NT2/D1 (cell line): ENCODE measurements around the gene GJA1.
A peak's percentile ranks its signal among the peaks of the same experiment; 100 is the strongest.
"Not testable (repeated sequence)": the region's sequence is repeated elsewhere in the genome, so short reads cannot be mapped to it uniquely, and the experiment has no call there.

Experiments used
- DNase-seq: peaks from one replicate; pipeline ENCODE4 v3.0.0-alpha.2; 2011; ENCODE audit warnings: low read depth, low spot score
- H3K27me3 ChIP-seq: 2 replicates; pipeline ENCODE4 v1.6.0; 2011; ENCODE audit warnings: mild to moderate bottlenecking; ENCODE audit not compliant: insufficient read length, insufficient read depth
- H3K36me3 ChIP-seq: 2 replicates; pipeline ENCODE4 v1.6.1; 2011; ENCODE audit warnings: mild to moderate bottlenecking, low read length, mixed read lengths; ENCODE audit not compliant: insufficient read depth, insufficient read length
- H3K4me1 ChIP-seq: 2 replicates; pipeline ENCODE4 v1.5.1; 2011; ENCODE audit not compliant: insufficient read depth, insufficient read length
- H3K4me3 ChIP-seq: 2 replicates; pipeline ENCODE4 v1.5.1; 2011; ENCODE audit warnings: low read depth; ENCODE audit not compliant: insufficient read length
- H3K9ac ChIP-seq: 2 replicates; pipeline ENCODE4 v1.6.0; 2011; ENCODE audit warnings: low read depth; ENCODE audit not compliant: insufficient read length
- H3K9me3 ChIP-seq: 2 replicates; pipeline ENCODE4 v1.5.1; 2011; ENCODE audit warnings: mild to moderate bottlenecking, low read length; ENCODE audit not compliant: insufficient read depth
- SUZ12 ChIP-seq: IDR thresholded peaks from 2 replicates; pipeline ENCODE4 v1.6.1; 2011; ENCODE audit not compliant: insufficient read length, insufficient read depth; ENCODE audit errors: extremely low read depth
- YY1 ChIP-seq: IDR thresholded peaks from 2 replicates; pipeline ENCODE4 v1.6.1; 2011; ENCODE audit not compliant: insufficient read length, insufficient read depth
- ZNF274 ChIP-seq: IDR thresholded peaks from 2 replicates; pipeline ENCODE4 v1.6.1; 2011; ENCODE audit warnings: mild to moderate bottlenecking, low read depth, low read length

GJA1 gene

DNA sequence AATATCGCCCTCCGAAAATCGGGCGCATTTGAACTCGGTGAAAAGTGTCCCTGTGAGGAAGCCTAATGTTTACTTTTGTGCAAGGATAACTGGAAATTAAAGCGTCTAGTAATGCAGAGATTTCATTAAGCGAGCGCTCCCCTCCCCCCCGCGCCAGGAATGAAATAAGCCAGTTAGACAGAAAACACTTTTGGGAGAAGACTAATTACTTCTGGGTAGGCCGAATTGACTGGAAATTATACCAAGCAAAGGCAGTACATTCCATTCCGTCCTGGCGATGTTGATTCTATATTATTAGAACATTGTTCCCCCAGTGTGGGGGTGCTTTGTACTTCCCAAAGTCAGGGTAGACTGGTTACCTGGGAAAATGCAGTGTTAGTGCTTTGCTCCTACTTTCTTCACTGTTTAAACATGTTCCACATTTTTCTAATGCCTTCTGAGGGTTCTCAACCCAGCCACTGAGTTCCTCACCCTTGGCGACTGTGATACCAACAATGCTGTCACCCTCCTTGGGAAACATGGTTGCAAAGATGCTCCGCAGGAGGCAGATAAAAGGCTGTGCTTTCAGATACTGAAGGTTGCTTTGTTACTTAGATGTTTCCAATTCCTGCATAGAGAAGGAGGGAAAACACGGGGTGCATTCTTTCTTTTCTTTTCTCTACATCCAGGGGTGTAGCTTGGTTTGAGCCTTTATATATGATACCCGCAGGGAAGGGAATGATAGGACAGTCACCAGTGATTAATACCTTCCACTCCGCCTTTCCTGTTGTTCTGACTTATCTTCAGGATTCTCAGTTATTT lies 2.6 kb downstream of the GJA1 start:
- TF ChIP-seq ZNF274 (no peak), YY1 (no peak), SUZ12 (no peak)
- peak; percentile 72 for DNase-seq
- peak overlapping the region; percentile 99 for H3K9ac ChIP-seq

GRCh38 chr6:121438869-121439268 lies 3.4 kb downstream of the GJA1 start:
- H3K9me3 ChIP-seq, result peaks cover 17% of the 10 kb centered on the region; the same call in 1 of the 2 replicates
- no peak for TF ChIP-seq YY1
- DNase-seq, result no peak
- peaks cover 46% of the 10 kb centered on the region for H3K36me3 ChIP-seq
- peak overlapping the region; percentile 80 for H3K4me3 ChIP-seq
- no peaks in the 10 kb centered on the region for H3K27me3 ChIP-seq
- no peak overlapping the region for H3K9ac ChIP-seq
- no peaks in the 10 kb centered on the region for H3K4me1 ChIP-seq

More for the DNA sequence above, 2.6 kb downstream of the GJA1 start:
- H3K36me3 ChIP-seq, result peaks cover 38% of the 10 kb centered on the region
- peak overlapping the region; percentile 80 for H3K4me3 ChIP-seq
- no peaks in the 10 kb centered on the region for H3K27me3 ChIP-seq
- H3K4me1 ChIP-seq, result no peaks in the 10 kb centered on the region
- peaks cover 17% of the 10 kb centered on the region; the same call in 1 of the 2 replicates for H3K9me3 ChIP-seq

- peak overlapping the region; percentile 23 for H3K9ac ChIP-seq
- no peaks in the 10 kb centered on the region for H3K4me1 ChIP-seq
- TF ChIP-seq ZNF274 (no peak), YY1 (no peak), SUZ12 (no peak)
- peaks cover 17% of the 10 kb centered on the region; the same call in 1 of the 2 replicates for H3K9me3 ChIP-seq
- H3K27me3 ChIP-seq, result no peaks in the 10 kb centered on the region
- no peak for DNase-seq
- H3K4me3 ChIP-seq, result peak overlapping the region; percentile 80
- peaks cover 52% of the 10 kb centered on the region for H3K36me3 ChIP-seq
These were observed 4.0 kb downstream of the GJA1 start for GRCh38 chr6:121439475-121439874.

GRCh38 chr6:121439926-121440325 lies 4.5 kb downstream of the GJA1 start:
- DNase-seq, result no peak
- peaks cover 21% of the 10 kb centered on the region; the same call in 1 of the 2 replicates for H3K9me3 ChIP-seq
- no peaks in the 10 kb centered on the region for H3K27me3 ChIP-seq
- peak overlapping the region; percentile 80 for H3K4me3 ChIP-seq
- no peaks in the 10 kb centered on the region for H3K4me1 ChIP-seq
- peak overlapping the region; percentile 59 for H3K9ac ChIP-seq
- H3K36me3 ChIP-seq, result peaks cover 57% of the 10 kb centered on the region
- TF ChIP-seq ZNF274, result no peak
- no peak for TF ChIP-seq SUZ12
- TF ChIP-seq YY1, result no peak

GRCh38 chr6:121441477-121441876 lies 6.0 kb downstream of the GJA1 start:
- no peaks in the 10 kb centered on the region for H3K4me1 ChIP-seq
- no peak overlapping the region for H3K4me3 ChIP-seq
- H3K9me3 ChIP-seq, result peaks cover 21% of the 10 kb centered on the region; the same call in 1 of the 2 replicates
- TF ChIP-seq SUZ12 (no peak), ZNF274 (no peak), YY1 (no peak)
- H3K36me3 ChIP-seq, result peaks cover 68% of the 10 kb centered on the region
- no peak overlapping the region for H3K9ac ChIP-seq
- H3K27me3 ChIP-seq, result no peaks in the 10 kb centered on the region
- DNase-seq, result no peak

GRCh38 chr6:121442576-121442975 lies 7.1 kb downstream of the GJA1 start:
- H3K36me3 ChIP-seq, result peaks cover 69% of the 10 kb centered on the region
- H3K9me3 ChIP-seq, result peaks cover 21% of the 10 kb centered on the region; the same call in 1 of the 2 replicates
- H3K4me1 ChIP-seq, result no peaks in the 10 kb centered on the region

GRCh38 chr6:121443971-121444541 lies 8.6 kb downstream of the GJA1 start:
- Histone ChIP-seq H3K4me3 (no peak overlapping the region), H3K36me3 (peaks cover 75% of the 10 kb centered on the region), H3K4me1 (no peaks in the 10 kb centered on the region), H3K9ac (no peak overlapping the region), H3K9me3 (peaks cover 21% of the 10 kb centered on the region; the same call in 1 of the 2 replicates), H3K27me3 (no peaks in the 10 kb centered on the region)
- DNase-seq, result no peak
- TF ChIP-seq ZNF274 (no peak), YY1 (no peak), SUZ12 (no peak)

More at GRCh38 chr6:121442576-121442975, 7.1 kb downstream of the GJA1 start:
- peak overlapping the region; percentile 1 for H3K4me3 ChIP-seq
- no peaks in the 10 kb centered on the region for H3K27me3 ChIP-seq
- DNase-seq, result no peak
- TF ChIP-seq ZNF274, result no peak
- no peak for TF ChIP-seq SUZ12
- no peak overlapping the region for H3K9ac ChIP-seq

DNA sequence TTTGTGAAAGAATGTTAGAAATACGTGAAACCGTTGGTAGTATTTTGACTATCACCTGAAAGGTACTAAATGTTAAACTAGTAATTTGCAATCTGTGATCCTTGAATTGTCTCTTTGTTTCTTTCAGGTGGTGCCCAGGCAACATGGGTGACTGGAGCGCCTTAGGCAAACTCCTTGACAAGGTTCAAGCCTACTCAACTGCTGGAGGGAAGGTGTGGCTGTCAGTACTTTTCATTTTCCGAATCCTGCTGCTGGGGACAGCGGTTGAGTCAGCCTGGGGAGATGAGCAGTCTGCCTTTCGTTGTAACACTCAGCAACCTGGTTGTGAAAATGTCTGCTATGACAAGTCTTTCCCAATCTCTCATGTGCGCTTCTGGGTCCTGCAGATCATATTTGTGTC lies 11.3 kb downstream of the GJA1 start:
- H3K36me3 ChIP-seq, result peaks cover 74% of the 10 kb centered on the region
- H3K9me3 ChIP-seq, DNase-seq, H3K27me3 ChIP-seq, H3K4me3 ChIP-seq, H3K9ac ChIP-seq, H3K4me1 ChIP-seq: not testable (repeated sequence)

DNA sequence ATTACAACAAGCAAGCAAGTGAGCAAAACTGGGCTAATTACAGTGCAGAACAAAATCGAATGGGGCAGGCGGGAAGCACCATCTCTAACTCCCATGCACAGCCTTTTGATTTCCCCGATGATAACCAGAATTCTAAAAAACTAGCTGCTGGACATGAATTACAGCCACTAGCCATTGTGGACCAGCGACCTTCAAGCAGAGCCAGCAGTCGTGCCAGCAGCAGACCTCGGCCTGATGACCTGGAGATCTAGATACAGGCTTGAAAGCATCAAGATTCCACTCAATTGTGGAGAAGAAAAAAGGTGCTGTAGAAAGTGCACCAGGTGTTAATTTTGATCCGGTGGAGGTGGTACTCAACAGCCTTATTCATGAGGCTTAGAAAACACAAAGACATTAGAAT lies 12.3 kb downstream of the GJA1 start:
- H3K9ac ChIP-seq, H3K4me3 ChIP-seq, H3K9me3 ChIP-seq, H3K27me3 ChIP-seq, H3K4me1 ChIP-seq, DNase-seq: not testable (repeated sequence)
- H3K36me3 ChIP-seq, result peaks cover 64% of the 10 kb centered on the region

DNA sequence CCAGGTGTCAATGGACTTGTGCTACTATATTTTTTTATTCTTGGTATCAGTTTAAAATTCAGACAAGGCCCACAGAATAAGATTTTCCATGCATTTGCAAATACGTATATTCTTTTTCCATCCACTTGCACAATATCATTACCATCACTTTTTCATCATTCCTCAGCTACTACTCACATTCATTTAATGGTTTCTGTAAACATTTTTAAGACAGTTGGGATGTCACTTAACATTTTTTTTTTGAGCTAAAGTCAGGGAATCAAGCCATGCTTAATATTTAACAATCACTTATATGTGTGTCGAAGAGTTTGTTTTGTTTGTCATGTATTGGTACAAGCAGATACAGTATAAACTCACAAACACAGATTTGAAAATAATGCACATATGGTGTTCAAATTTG lies 13.1 kb downstream of the GJA1 start:
- not testable (repeated sequence) for H3K4me1 ChIP-seq, H3K4me3 ChIP-seq, H3K9ac ChIP-seq, H3K9me3 ChIP-seq, H3K27me3 ChIP-seq, DNase-seq
- peaks cover 57% of the 10 kb centered on the region for H3K36me3 ChIP-seq
